HepG2 (cell line): ENCODE measurements around the gene TLCD1. TPM values are rescaled to one million over a fixed set of nuclear protein-coding genes. Genes with fewer than 3 reads are reported as not detected.

Experiments used
- ATF1 ChIP-seq: IDR thresholded peaks from 2 replicates; pipeline ENCODE4 v1.6.1; 2016; ENCODE audit warnings: mild to moderate bottlenecking, control low read depth
- BHLHE40 ChIP-seq: IDR thresholded peaks from 2 replicates; pipeline ENCODE4 v1.6.1; 2011; ENCODE audit warnings: low read length, improper control_type of control experiment
- DNMT1 ChIP-seq: sonication (generic); formaldehyde crosslinking; IDR thresholded peaks from 2 replicates; pipeline ENCODE4 v1.5.1; 2020; ENCODE audit warnings: mild to moderate bottlenecking, missing genetic modification reagents
- HMG20A ChIP-seq: IDR thresholded peaks from 2 replicates; pipeline ENCODE4 v1.6.1; 2016; ENCODE audit warnings: borderline replicate concordance
- HNRNPLL ChIP-seq: fragments of 200-400 bp; formaldehyde crosslinking; IDR thresholded peaks from 2 replicates; pipeline ENCODE4 v1.6.1; 2017; ENCODE audit warnings: mild to moderate bottlenecking, low read depth, low read length; ENCODE audit not compliant: poor library complexity, severe bottlenecking
- HOXA3 ChIP-seq: sonication (generic); formaldehyde crosslinking; IDR thresholded peaks from 2 replicates; pipeline ENCODE4 v1.5.0; 2020; ENCODE audit warnings: missing genetic modification reagents
- MATR3 ChIP-seq: sonication (generic); formaldehyde crosslinking; IDR thresholded peaks from 2 replicates; pipeline ENCODE4 v1.4.0; 2020; ENCODE audit warnings: missing genetic modification reagents
- MED13 ChIP-seq: sonication (generic); formaldehyde crosslinking; IDR thresholded peaks from 2 replicates; pipeline ENCODE4 v1.5.0; 2020; ENCODE audit warnings: missing genetic modification reagents
- MZF1 ChIP-seq: sonication (generic); formaldehyde crosslinking; IDR thresholded peaks from 2 replicates; pipeline ENCODE4 v1.8.1; 2023; ENCODE audit warnings: mild to moderate bottlenecking, missing genetic modification reagents, borderline replicate concordance
- NAIF1 ChIP-seq: sonication (generic); formaldehyde crosslinking; IDR thresholded peaks from 2 replicates; pipeline ENCODE4 v1.5.0; 2020; ENCODE audit warnings: mild to moderate bottlenecking, missing genetic modification reagents, borderline replicate concordance
- NFE2 ChIP-seq: sonication (generic); formaldehyde crosslinking; IDR thresholded peaks from 2 replicates; pipeline ENCODE4 v1.4.0; 2020; ENCODE audit warnings: missing genetic modification reagents
- NR2F1 ChIP-seq, 2 experiments: fragments of 450-650 bp in 1 of 2; formaldehyde crosslinking in 1 of 2; IDR thresholded peaks; 2 replicates each; pipeline versions ENCODE4 v1.5.0 to v1.6.1; 2016 to 2020; ENCODE audit warnings: mild to moderate bottlenecking in 1 of 2, missing compliant biosample characterization in 1 of 2, missing genetic modification reagents in 1 of 2, moderate library complexity in 1 of 2
- POGK ChIP-seq: sonication (generic); formaldehyde crosslinking; conservative IDR thresholded peaks from 2 replicates; pipeline ENCODE4 v1.8.0; 2022; ENCODE audit warnings: mild to moderate bottlenecking, moderate library complexity, missing genetic modification reagents
- PRDM15 ChIP-seq: sonication (generic); formaldehyde crosslinking; IDR thresholded peaks from 2 replicates; pipeline ENCODE4 v1.4.0; 2020; ENCODE audit warnings: missing genetic modification reagents
- RARG ChIP-seq: sonication (generic); formaldehyde crosslinking; IDR thresholded peaks from 2 replicates; pipeline ENCODE4 v1.4.0; 2020; ENCODE audit warnings: low read depth, mild to moderate bottlenecking, missing genetic modification reagents
- TARDBP ChIP-seq: sonication (generic); formaldehyde crosslinking; IDR thresholded peaks from 2 replicates; pipeline ENCODE4 v1.8.0; 2022; ENCODE audit warnings: mild to moderate bottlenecking, missing genetic modification reagents
- THAP7 ChIP-seq: sonication (generic); formaldehyde crosslinking; IDR thresholded peaks from 2 replicates; pipeline ENCODE4 v1.8.1; 2023; ENCODE audit warnings: mild to moderate bottlenecking, missing genetic modification reagents
- ZBTB7A ChIP-seq: sonication (generic); formaldehyde crosslinking; IDR thresholded peaks from 2 replicates; pipeline ENCODE4 v1.8.0; 2022; ENCODE audit warnings: mild to moderate bottlenecking, missing genetic modification reagents
- ZC3H13 ChIP-seq: sonication (generic); formaldehyde crosslinking; IDR thresholded peaks from 2 replicates; pipeline ENCODE4 v1.8.1; 2023; ENCODE audit warnings: mild to moderate bottlenecking, missing genetic modification reagents, moderate library complexity
- ZNF10 ChIP-seq: sonication (generic); formaldehyde crosslinking; IDR thresholded peaks from 2 replicates; pipeline ENCODE4 v1.4.0; 2020; ENCODE audit warnings: mild to moderate bottlenecking, low read depth, missing genetic modification reagents, borderline replicate concordance
- ZNF260 ChIP-seq: sonication (generic); formaldehyde crosslinking; IDR thresholded peaks from 2 replicates; pipeline ENCODE4 v1.4.0; 2020; ENCODE audit warnings: missing genetic modification reagents, low read depth, mild to moderate bottlenecking, borderline replicate concordance
- ZNF678 ChIP-seq: sonication (generic); formaldehyde crosslinking; IDR thresholded peaks from 2 replicates; pipeline ENCODE4 v1.4.0; 2020; ENCODE audit warnings: mild to moderate bottlenecking, missing genetic modification reagents
- ZNF749 ChIP-seq: sonication (generic); formaldehyde crosslinking; IDR thresholded peaks from 2 replicates; pipeline ENCODE4 v1.8.0; 2022; ENCODE audit warnings: mild to moderate bottlenecking, missing genetic modification reagents, moderate library complexity, borderline replicate concordance
- ZNF772 ChIP-seq: sonication (generic); formaldehyde crosslinking; IDR thresholded peaks from 2 replicates; pipeline ENCODE4 v1.5.0; 2020; ENCODE audit warnings: mild to moderate bottlenecking, missing genetic modification reagents
- polyA plus RNA-seq, 8 experiments: library from polyadenylated mRNA; depleted of rRNA in 3 of 8; stranded (reverse) in 7 of 8; unstranded in 1 of 8; fragments of >200 nt; fragmentation: Illumina TruSeq in 4 of 8; extraction: Trizol in 4 of 8; gene quantifications; 2 replicates each; pipeline versions ENCODE4 v1.2.1 to v1.2.3, GENCODE V29; 2011 to 2016; ENCODE audit warnings: low read depth in 4 of 8, missing spikeins in 1 of 8, mixed read lengths in 1 of 8; ENCODE audit not compliant: insufficient read depth in 1 of 8
- total RNA-seq, 5 experiments: library from RNA; depleted of rRNA; stranded (reverse); fragments of >200 nt; fragmentation: Illumina TruSeq; extraction: Trizol; gene quantifications; 2 replicates each; pipeline ENCODE4 v1.2.3, GENCODE V29; 2016; ENCODE audit warnings: low read depth in 1 of 5

Gene TLCD1
- total and polyA plus RNA-seq, 2 of the 13 experiments (the other 11 are each of a cell fraction or from before 2014, with no cell fraction given), result 14.9 to 19.6 TPM

- TF ChIP-seq RARG (CRISPR knock-in tag) (no peak), DNMT1 (CRISPR knock-in tag) (no peak), MZF1 (0 out of 2 replicates have a peak, but pooled peaks have one; percentile 15), NR2F1 (CRISPR knock-in tag; IDR thresholded peaks at IDR 0.05) (0 out of 4 replicates have a peak, but pooled peaks of 1 of the 2 experiments have one; percentile 20), POGK (no peak), HNRNPLL (peak; percentile 56), ZNF260 (CRISPR knock-in tag) (no peak), TARDBP (CRISPR knock-in tag) (no peak; the same call in 1 of the 2 replicates), ZNF10 (CRISPR knock-in tag) (no peak), HOXA3 (CRISPR knock-in tag) (peak; percentile 44; the same call in 1 of the 2 replicates), PRDM15 (CRISPR knock-in tag) (no peak), NAIF1 (CRISPR knock-in tag) (peak; percentile 52; the same call in 1 of the 2 replicates), HMG20A (CRISPR knock-in tag) (no peak), THAP7 (CRISPR knock-in tag) (no peak), ZBTB7A (peak; percentile 75), NFE2 (CRISPR knock-in tag) (no peak), ZC3H13 (peak; percentile 49), MED13 (CRISPR knock-in tag) (no peak), ZNF749 (CRISPR knock-in tag) (no peak), MATR3 (CRISPR knock-in tag) (no peak), ZNF772 (CRISPR knock-in tag) (peak; percentile 54; the same call in 1 of the 2 replicates), ZNF678 (no peak), BHLHE40 (no peak), ATF1 (no peak)
These were observed 19.1 kb upstream of the TLCD1 start (continued) for GRCh38 chr17:28744972-28745785.
